CD4-positive, alpha-beta T cell treated with Interleukin-17A for 4 hours (primary cell): ENCODE data around the gene DISC1.

Source experiments
- DNase-seq: peaks from one replicate; pipeline ENCODE4 v3.0.0-alpha.2; 2020; ENCODE audit warnings: mixed read lengths

The DISC1 gene

DNA sequence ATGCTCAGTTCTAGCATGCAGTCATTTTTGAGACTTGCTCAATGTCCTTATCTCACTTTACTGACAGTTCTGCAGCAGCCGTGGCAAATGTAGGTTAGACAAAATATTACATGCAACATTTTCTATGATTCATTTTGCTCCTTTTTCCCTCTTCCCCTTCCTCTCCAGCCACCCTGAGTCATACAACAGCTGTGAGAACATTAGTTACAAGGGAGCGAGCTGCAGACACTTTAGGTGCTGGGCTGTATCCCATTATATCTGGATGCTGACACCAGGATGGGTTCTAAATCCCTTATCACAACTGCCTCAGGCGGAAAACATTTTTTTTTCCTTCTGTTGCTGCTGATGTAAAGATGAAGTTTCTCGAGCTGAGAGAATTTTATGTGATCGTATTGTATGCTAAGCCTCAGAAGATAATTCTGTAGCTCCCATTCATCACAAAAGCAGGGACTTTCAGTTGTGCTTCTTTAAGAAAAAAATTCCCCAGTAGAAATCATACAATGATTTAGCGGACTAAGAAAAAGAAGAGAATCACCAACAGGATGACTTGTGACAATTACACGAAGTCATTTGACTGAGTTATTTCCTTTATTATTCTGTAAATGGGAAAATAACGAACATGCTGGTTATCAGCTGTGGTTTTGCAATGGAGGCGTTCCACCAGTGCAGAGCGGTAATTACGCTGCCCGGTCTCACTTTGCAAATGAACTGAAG lies 345.0 kb downstream of the DISC1 start:
- DNase-seq: no peak

DNA sequence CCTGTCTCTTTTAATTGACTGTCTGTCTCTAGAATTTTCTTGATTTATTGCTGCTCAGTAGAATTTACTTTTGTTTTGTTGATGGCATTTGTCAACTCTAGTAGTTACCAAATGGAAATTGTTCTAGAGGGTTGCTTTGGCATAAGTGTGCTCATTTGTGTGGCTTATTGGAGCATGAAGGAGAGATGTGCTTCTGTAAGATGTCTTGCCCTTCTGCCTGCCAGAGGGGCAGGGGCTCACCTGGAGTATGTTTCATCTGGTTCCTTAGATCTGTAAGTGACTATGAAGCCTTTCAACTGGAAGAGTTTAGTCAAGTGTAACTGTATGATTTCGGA lies 345.5 kb downstream of the DISC1 start:
- no peak for DNase-seq

GRCh38 chr1:231973830-231974229 lies 347.2 kb downstream of the DISC1 start:
- no peak for DNase-seq

GRCh38 chr1:231976231-231976630 lies 349.6 kb downstream of the DISC1 start:
- no peak for DNase-seq

DNA sequence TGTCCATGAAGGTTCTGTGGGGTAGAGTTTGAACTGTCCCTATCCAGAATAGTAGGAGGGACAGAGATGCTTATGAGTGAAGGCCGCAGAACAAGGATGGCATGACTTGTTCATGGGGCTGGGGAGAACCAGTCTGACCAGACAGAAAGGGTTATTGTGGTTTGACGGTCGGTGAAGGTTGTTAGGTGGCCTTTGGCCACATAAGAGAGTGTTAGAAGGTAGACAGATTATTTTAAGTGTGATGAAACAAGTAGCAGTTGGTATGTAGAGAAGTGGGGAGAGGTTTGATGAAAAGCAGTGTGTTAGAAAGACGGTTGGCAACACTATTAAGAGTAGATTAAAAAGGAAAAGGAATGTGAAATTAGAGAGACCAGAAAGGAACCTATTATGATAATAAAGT lies 355.1 kb downstream of the DISC1 start:
- DNase-seq: no peak

GRCh38 chr1:231982871-231983587 lies 356.4 kb downstream of the DISC1 start:
- DNase-seq: no peak

- no peak for DNase-seq
Measured at GRCh38 chr1:231983588-231984193, 357.1 kb downstream of the DISC1 start.

DNA sequence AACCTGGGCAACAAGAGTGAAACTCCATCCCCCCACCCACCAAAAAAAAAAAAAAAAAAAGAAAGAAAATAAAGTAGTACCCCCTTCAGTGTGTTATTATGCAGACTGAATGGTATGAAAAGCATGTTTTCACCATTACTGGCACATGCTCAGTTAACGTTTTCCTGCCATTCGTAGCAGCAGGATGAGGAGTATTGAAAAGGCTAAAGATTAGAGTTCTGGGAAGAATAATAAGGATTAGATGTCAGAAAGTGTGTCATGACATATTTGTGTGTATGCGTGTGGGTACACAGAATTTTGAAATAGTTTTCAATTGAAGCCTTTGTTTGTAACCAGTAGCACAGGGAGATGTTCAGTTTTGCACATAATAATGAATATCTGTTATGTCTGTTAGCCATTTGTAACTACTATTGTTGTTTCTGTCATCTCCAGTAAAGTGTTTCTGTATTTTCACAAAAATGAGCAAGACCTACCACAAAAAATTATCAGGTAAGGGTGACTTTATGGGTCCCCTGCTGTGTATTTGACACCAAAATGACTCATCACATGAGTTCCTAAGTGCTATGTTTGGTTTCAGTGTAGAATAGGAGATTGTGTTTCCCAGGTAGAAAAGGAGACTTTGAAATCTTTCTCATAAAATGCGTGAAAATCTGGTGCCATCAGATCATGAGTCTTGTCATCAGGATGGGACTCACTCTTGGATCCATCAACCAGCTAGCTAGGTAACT lies 358.9 kb downstream of the DISC1 start:
- DNase-seq: no peak

GRCh38 chr1:231986631-231987336 lies 360.2 kb downstream of the DISC1 start:
- no peak for DNase-seq

DNA sequence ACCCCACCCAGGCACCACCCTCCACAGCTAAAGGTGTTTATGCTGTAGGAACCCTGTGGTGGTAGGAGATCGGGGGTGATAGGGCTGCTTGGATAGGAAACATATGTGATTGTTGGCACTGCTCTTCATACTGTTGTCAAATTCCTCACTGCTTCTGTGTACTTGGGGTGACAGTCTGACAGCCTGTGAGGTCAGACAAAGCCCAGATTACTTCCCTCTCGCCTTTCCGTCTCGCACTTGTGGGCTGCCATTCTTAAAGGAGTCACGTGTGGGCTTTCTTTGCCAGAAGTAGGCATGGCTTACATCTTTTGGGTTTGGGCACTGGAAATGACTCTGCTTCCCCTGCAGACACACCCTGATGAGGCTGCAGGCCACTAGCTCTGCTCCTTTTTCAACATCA lies 363.8 kb downstream of the DISC1 start:
- no peak for DNase-seq

- no peak for DNase-seq
Measured at GRCh38 chr1:231991231-231991630, 364.6 kb downstream of the DISC1 start.

DNA sequence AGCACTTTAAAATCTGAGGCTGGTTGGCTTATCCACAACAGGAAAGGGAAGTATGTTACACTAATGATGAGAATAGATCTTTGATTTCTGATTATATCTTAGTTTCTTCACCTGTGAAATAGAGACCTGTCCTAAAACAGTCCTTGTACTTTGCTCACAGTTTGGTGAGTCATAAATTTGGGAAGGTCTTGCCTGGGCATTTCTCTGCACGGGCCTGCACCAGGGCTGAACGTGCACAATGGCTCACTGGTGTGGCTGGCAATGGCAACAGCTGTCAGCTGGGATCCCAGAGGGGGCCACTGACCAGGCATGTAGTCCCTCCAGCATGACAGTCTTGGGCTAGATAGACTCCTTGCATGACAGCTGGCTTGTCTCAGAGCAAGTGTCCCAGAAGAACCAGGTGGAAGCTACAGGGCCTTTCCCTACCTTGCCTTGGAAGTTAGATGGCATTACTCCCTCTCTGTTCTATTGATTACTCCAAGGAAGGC lies 367.4 kb downstream of the DISC1 start:
- DNase-seq: no peak

- no peak for DNase-seq
Measured at GRCh38 chr1:231998791-231999190, 372.2 kb downstream of the DISC1 start.

DNA sequence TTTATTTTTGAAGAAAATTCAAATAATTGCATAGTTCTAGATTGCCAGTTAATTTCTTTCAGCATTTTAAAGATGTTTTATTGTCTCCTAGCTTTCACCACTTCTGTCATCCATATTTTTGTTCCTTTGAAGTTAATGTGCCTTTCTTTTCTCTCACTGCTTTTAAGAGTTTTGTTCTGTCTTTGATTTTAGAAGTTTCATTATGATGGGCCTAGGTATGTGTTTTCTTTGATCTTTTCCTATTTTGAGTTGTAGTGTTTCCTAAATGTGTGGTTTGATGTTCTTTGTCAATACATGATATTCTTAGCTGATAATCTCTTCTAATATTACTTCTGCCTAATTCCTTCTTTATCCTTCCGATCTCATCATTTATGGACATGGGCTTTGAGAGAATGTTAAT lies 378.7 kb downstream of the DISC1 start:
- no peak for DNase-seq

DNA sequence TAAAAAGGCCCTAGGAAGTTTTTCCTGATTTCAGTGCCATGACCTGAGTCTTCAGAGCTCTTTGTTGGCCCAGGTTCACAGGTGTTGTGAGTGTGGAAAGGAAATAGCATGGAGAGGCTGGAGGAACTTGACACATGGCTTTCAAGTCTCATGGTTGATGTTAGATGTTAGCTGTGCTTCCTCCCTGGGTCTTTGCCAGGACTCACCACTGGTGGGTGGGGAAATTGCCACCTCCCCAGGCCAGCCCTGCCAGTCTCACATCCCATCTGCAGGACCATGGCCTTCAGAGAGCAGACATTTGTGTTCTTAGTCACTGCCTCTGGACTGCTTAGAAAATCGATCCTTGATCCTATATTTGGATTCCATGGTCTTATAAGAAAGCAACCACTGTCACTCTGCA lies 383.2 kb downstream of the DISC1 start:
- no peak for DNase-seq

GRCh38 chr1:232011961-232012360 lies 385.4 kb downstream of the DISC1 start:
- no peak for DNase-seq

GRCh38 chr1:232012773-232013386 lies 386.3 kb downstream of the DISC1 start:
- DNase-seq: no peak

DNA sequence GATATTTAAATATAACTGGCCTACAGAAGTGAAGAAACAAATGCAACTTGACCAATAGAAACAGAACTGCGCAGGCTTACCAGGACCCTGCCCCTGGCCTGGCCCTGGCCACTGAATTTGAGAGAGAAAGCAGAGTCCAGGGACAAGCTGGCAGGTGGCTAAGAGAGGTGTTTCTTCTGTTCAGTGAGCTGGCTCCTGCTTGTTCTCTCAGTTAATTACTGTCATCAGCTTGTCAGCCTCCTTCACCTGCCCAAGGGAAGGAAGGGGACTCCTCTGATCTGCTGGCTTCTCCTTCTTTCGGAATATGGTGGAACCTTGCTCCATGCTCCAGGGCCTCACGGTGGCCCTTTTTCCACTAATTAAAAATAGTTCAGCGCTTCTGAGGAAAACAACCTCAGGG lies 388.4 kb downstream of the DISC1 start:
- DNase-seq: no peak

DNA sequence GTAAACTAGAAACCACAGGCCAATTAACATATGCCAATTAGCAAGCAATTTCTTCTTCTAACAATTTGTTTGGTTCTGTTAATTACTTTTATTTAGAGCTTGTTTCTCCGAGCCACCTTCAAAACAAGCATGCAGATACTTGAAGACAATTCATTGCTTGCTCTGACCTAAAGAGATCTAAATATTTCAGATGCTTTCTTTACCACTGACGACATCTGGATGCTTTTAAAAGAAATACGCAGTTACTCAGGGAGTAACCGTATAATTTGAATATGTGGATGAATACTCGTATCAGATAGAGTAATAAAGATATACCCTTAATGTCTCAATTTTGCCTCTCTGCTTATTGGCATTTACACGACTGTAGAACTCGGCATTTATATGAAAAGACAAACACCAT lies 390.0 kb downstream of the DISC1 start:
- DNase-seq: no peak

GRCh38 chr1:232017057-232017456 lies 390.5 kb downstream of the DISC1 start:
- no peak for DNase-seq

DNA sequence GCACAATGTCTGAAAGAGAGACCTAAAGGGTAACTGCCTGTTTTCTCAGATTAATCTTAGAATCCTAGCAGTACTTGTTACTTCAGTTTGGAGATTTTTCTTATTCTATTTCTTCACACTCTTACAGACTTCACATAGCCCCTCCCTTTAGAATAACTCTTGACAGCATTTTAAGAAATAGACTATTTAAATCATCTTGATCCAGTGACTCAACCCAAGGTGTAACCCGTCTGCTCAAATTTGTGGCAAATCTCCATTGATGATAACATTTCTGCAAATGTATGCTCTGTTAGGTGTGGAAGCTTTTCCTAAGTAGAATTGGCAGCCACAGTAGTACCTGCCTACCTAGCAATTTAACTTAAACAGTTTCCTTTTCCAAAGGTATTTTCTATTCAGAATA lies 391.2 kb downstream of the DISC1 start:
- no peak for DNase-seq
